Activated naive CD8-positive, alpha-beta T cell treated with anti-CD3 and anti-CD28 coated beads for 36 hours (primary cell): ENCODE data around the gene PRR5. TPM values are rescaled to one million over a fixed set of nuclear protein-coding genes. Genes with fewer than 3 reads are reported as not detected.

Source experiments
- DNase-seq: peaks from one replicate; pipeline ENCODE4 v3.0.0; 2021
- H3K27ac Mint-ChIP-seq: one replicate; pipeline ENCODE4 v1.8.0; 2022; ENCODE audit warnings: mild to moderate bottlenecking, moderate library complexity, mixed read lengths
- H3K27me3 Mint-ChIP-seq: one replicate; pipeline ENCODE4 v1.8.0; 2022; ENCODE audit warnings: mild to moderate bottlenecking, mixed read lengths
- H3K36me3 Mint-ChIP-seq: one replicate; pipeline ENCODE4 v1.8.0; 2021; ENCODE audit warnings: mild to moderate bottlenecking, mixed read lengths
- H3K4me1 Mint-ChIP-seq: one replicate; pipeline ENCODE4 v1.8.0; 2021; ENCODE audit warnings: mixed read lengths
- H3K4me3 Mint-ChIP-seq: one replicate; pipeline ENCODE4 v1.8.0; 2022; ENCODE audit warnings: mild to moderate bottlenecking, moderate library complexity, mixed read lengths
- H3K9me3 Mint-ChIP-seq: one replicate; pipeline ENCODE4 v1.8.0; 2022; ENCODE audit warnings: mixed read lengths
- total RNA-seq, 2 experiments: library from RNA; stranded (reverse); gene quantifications; one replicate each; pipeline ENCODE4 v1.2.3, GENCODE V29; 2021

Gene PRR5
- total RNA-seq, 2 experiments from 2014 or later, result 22.3 to 24.6 TPM

DNA sequence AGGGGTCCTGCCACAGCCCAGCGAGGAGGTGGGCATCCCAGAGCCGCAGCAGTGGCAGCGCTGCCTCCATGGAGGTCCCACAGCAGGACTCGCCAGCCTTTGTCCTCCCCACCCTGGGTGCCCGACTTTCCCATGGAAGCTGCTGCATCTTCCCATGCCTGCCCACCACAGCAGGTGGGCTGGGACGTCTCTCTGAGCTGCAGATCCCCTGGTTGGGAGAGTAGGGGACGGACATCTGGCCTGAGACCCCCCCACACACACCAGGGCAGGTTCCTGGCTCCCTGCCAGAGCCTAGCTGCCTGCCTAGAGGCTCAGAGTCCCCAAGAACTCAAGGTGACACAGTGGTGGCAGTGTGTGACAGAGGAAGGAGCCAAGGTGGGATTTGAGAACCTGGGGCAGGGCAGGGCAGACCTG, 21.5 kb upstream of the PRR5 start:
- H3K4me1 Mint-ChIP-seq, result peaks cover 40% of the 10 kb centered on the region
- no peak overlapping the region for H3K4me3 Mint-ChIP-seq
- H3K9me3 Mint-ChIP-seq, result no peaks in the 10 kb centered on the region
- DNase-seq, result no peak
- H3K27me3 Mint-ChIP-seq, result no peaks in the 10 kb centered on the region
- no peak overlapping the region for H3K27ac Mint-ChIP-seq
- no peaks in the 10 kb centered on the region for H3K36me3 Mint-ChIP-seq

DNA sequence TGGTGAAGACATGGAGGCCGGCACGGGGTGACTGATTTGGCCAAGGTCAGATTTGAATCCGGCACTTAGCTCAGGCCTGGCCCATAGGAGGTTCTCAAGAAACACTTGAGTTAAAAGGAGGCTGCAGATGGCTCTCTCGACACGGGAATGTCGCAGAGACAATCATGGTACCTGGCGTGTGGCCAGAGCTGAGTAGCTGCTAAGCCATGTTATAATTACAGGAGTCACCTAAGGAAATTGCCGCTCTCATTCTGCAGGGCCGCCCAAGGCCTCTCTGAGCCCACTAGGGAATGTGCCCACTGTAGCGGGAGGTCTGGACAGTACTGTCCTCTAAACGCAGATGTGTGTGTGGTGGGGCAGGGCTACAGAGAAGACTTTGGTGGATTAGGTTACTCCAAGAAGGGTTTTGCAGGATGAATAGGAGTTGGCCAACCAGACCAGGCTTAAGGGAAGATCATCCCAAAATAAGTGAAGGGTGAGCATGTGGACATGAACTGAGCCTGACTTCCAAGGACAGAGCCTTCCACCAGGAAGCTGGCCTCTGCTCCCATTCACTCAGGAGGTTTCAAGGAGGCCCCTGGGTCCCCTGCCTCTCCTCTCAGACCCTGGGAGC, 19.3 kb upstream of the PRR5 start:
- Mint-ChIP-seq H3K4me3 (no peak overlapping the region), H3K27me3 (no peaks in the 10 kb centered on the region), H3K4me1 (peaks cover 38% of the 10 kb centered on the region), H3K27ac (no peak overlapping the region), H3K9me3 (no peaks in the 10 kb centered on the region), H3K36me3 (no peaks in the 10 kb centered on the region)
- DNase-seq, result no peak

DNA sequence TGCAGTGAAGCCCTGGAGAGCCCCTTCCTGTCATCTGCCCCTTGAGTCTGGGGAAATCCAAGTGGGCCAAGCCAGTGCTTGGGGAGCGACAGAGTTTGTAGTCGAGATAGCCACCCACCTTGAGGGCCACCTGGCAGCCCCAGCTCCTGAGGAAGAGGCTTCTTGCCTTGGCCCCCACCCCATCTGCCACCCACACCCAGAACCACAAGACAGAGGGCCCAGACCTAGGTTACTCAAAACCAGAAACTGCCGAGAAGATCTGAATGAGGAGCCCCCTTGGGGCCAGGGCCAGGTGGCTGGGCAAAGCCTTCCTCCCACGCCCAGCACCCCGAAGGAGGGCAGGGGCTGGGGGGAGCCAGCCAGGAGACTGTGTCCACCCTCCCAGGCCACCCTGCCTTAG, 18.8 kb upstream of the PRR5 start:
- peak; percentile 71 for DNase-seq
- Mint-ChIP-seq H3K4me1 (peaks cover 38% of the 10 kb centered on the region), H3K27ac (no peak overlapping the region), H3K27me3 (no peaks in the 10 kb centered on the region), H3K9me3 (no peaks in the 10 kb centered on the region), H3K4me3 (peak overlapping the region; percentile 25), H3K36me3 (no peaks in the 10 kb centered on the region)

DNA sequence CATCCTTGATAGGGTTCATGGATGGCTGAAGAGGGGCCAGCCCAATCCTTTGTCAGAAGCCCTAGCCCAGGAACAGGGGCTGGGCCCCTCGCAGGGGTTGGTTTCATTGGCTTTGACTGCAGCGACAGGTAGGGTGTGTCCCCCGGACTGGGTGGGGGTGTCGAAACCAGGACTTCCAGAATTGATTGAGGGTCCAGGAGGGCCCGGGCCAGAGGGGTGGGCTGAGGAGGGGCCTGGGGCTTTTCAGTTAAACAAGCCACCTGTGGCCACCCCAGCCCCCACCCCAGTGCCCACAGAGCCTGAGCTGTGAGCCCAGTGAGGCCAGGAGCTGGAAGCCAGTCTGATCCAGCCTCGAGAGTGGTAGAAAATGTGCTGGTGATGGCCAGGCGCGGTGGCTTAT, 18.1 kb upstream of the PRR5 start:
- Mint-ChIP-seq H3K9me3 (no peaks in the 10 kb centered on the region), H3K27me3 (no peaks in the 10 kb centered on the region), H3K27ac (peak overlapping the region; percentile 76), H3K4me1 (peaks cover 38% of the 10 kb centered on the region), H3K36me3 (no peaks in the 10 kb centered on the region), H3K4me3 (no peak overlapping the region)
- DNase-seq, result no peak

DNA sequence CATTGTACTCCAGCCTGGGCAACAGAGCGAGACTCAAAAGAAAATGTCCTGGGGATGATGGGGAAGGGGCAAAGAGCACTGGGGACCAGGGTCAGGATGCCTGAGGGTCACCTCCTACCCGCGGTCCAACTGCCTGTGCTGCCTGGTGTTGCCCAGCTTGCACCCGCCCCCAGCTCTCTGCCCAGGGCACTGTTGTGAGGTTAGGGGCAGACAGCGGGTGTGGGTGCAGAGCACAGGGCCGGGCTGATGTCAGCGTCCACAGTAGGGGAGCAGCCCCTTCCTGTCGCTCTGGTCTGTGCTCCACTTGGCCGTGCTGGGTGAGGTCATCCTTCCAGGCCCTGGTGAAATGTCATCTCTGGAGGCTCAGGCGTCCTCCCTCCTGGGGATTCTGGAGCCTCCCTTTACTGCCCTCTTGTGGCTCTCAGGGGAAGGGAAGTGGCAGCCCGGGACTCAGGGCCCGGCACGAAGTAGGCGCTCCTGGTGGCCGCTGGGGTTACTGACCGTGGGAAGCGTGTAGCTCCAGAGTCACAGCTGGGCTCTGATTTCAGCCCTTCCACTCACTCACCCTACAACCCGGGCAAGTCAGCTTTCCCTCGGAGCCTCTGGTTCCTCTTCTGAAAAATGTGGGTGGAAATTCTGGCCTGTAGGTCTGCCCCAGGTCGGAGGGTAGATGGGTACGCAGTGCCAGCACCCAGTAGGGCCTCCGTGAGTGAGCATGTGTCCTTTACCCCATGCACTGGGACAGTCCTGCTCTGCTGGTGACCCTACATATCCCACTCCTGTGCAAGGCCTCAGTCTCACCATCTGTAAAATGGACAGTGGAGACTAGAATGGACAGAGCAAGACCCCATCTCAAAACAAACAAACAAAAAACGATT, 17.3 kb upstream of the PRR5 start:
- no peaks in the 10 kb centered on the region for H3K9me3 Mint-ChIP-seq
- DNase-seq, result peak; percentile 88
- peak overlapping the region; percentile 55 for H3K4me3 Mint-ChIP-seq
- no peaks in the 10 kb centered on the region for H3K36me3 Mint-ChIP-seq
- H3K27ac Mint-ChIP-seq, result peak overlapping the region; percentile 76
- peaks cover 38% of the 10 kb centered on the region for H3K4me1 Mint-ChIP-seq
- H3K27me3 Mint-ChIP-seq, result no peaks in the 10 kb centered on the region

DNA sequence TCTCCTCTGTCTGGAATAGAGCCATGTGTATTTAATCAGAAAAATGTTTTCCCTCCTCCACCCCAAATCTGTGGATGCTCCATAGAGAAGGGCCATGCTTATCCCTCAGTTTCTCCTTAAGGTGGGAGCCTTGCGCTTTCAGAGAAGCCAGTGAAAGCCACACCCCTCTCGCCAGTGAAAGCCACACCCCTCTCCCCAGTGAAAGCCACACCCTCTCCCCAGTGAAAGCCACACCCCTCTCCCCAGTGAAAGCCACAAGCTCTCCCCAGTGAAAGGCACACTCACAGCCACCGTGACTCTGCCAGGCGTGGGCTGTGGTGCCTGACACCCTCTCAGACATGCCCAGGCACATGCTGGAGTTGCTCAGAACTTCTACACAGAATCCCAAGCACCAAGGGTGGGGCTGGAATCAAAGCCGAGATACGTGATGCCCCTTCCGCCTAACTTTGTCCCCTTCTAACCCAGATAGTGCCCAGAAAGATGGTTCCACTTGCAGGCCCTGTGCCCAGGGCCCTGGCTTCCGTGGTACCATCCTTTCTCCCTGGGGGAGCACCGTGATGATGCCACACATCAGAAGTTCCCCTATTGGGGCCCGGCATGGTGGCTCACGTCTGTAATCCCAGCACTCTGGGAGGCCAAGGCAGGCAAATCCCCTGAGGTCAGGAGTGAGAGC, 16.5 kb upstream of the PRR5 start:
- peak overlapping the region; percentile 82 for H3K27ac Mint-ChIP-seq
- peak overlapping the region; percentile 55 for H3K4me3 Mint-ChIP-seq
- DNase-seq, result peak; percentile 79
- peaks cover 38% of the 10 kb centered on the region for H3K4me1 Mint-ChIP-seq
- no peaks in the 10 kb centered on the region for H3K27me3 Mint-ChIP-seq
- H3K36me3 Mint-ChIP-seq, result no peaks in the 10 kb centered on the region
- no peaks in the 10 kb centered on the region for H3K9me3 Mint-ChIP-seq

DNA sequence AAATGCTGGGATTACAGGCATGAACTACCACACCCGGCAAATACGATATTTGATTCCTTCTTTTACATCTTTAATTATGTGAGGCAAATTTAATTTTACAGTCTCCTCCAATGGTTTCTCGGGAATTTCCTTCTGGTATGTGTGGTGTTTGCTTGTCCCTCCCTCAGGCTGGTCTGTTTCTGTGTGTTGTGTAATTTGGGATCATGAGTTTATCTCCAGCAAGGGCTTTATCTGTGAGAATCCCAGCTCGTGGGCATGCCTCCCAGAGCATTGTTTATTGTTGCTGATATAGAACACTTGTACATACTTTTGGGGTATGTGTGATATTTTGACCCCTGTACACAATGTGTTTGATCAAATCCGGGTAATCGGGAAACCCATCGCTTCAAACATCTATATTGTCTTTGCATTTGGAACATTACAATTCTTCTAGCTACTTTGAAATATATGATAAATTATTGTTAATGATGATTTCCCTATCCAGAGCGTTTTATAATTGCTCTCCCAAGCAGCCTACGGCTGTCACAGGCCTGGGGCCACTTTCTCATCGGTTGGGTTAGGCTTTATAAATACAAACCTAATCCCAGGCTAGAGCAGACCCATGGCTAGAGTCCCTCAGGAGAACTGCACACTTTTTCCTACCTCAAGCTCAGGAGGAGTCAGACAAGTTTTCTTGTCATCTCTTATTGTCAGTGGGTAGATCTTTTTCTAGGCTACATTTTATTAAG, 15.0 kb upstream of the PRR5 start:
- H3K36me3 Mint-ChIP-seq, result no peaks in the 10 kb centered on the region
- H3K27me3 Mint-ChIP-seq, result no peaks in the 10 kb centered on the region
- H3K4me1 Mint-ChIP-seq, result peaks cover 29% of the 10 kb centered on the region
- DNase-seq, result no peak
- no peaks in the 10 kb centered on the region for H3K9me3 Mint-ChIP-seq
- H3K27ac Mint-ChIP-seq, result no peak overlapping the region
- H3K4me3 Mint-ChIP-seq, result no peak overlapping the region

DNA sequence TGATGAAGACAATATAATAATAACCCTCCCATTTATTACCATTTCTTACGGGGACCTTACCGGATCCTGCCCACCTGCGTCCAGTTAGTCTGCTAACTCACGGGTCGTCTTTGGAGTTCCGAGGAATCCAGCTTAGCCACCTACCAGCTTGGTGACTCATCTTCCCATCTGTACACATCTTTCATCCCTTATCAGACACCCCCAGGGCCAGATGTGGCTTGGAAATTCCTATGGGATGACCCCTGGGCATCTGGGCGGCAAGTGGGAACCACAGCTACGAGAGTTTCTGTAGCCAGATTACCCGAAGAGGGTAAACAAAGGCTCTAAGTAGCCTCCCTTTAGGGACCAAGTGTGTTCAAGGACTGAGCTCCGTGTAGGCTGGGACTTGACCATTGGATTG, 12.8 kb upstream of the PRR5 start:
- Mint-ChIP-seq H3K36me3 (no peaks in the 10 kb centered on the region), H3K4me1 (peaks cover 22% of the 10 kb centered on the region), H3K27ac (no peak overlapping the region), H3K4me3 (no peak overlapping the region), H3K9me3 (no peaks in the 10 kb centered on the region), H3K27me3 (no peaks in the 10 kb centered on the region)
- no peak for DNase-seq

DNA sequence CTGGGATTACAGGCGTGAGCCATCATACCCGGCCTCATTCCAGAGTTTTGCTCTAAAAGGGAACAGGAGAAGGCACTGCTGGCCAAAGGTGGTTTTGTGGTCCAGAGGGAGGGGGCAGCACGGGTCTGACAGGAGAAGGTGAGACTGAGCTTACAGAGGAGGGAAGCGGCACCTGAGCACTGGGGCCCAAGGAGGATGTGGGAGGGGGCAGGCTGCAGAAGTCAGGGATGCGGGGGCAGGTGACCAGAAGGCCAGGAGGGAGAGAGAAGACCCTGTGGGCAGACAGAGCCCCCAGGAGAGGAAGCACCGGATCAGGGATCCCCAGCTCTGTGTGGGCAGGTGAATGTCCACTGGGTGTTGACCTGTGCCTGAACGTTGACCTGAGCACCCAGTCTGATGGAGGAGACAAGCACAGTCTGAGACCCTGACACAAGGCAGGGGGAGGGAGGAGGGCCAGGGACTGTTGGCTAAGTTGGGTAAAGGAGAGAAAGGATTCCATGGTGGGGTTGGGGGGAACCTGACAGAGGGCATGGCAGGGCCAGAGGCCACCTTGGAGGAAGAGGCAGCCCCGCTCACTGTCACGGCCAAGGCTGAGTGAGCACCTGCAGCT, 12.0 kb upstream of the PRR5 start:
- Mint-ChIP-seq H3K27ac (no peak overlapping the region), H3K36me3 (no peaks in the 10 kb centered on the region), H3K4me3 (no peak overlapping the region), H3K27me3 (no peaks in the 10 kb centered on the region), H3K9me3 (no peaks in the 10 kb centered on the region), H3K4me1 (peaks cover 14% of the 10 kb centered on the region)
- DNase-seq, result no peak

DNA sequence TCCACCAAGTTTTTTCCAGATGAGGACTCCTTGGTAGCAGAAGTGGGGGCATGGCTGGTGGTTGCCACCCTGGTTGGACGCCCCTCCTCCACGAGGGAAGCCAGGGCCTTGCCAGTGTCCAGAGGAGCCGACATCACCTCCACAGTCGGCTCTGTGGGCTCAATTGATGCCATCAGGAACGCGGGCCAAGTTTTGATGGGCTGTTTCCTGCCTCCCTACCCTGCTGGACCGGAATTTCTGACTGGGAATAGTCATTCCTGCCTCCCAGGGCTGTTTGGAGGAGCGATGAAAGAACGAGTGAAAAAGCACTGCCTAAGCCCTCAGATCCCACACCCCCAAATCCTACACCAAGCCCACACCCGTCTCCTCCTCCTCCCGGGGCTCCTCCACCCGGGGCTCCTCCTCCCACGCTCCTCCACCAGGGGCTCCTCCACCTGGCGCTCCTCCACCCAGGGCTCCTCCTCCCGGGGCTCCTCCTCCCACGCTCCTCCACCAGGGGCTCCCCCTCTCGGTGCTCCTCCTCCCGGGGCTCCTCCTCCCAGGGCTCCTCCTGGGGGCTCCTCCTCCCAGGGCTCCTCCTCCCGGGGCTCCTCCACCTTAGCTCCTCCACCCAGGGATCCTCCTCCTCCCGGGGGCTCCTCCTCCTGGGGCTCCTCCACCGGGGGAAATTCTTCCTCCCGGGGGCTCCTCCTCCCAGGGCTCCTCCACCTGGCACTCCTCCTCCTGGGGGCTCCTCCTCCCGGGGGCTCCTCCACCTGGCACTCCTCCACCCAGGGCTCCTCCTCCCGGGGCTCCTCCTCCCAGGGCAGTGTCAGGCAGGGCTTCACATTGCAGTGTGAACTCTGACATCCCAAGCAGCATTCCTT, 10.0 kb upstream of the PRR5 start:
- H3K9me3 Mint-ChIP-seq, result no peaks in the 10 kb centered on the region
- H3K4me3 Mint-ChIP-seq, result no peak overlapping the region
- H3K4me1 Mint-ChIP-seq, result peaks cover 2% of the 10 kb centered on the region
- DNase-seq, result no peak
- H3K27me3 Mint-ChIP-seq, result no peaks in the 10 kb centered on the region
- H3K27ac Mint-ChIP-seq, result no peak overlapping the region
- H3K36me3 Mint-ChIP-seq, result no peaks in the 10 kb centered on the region

DNA sequence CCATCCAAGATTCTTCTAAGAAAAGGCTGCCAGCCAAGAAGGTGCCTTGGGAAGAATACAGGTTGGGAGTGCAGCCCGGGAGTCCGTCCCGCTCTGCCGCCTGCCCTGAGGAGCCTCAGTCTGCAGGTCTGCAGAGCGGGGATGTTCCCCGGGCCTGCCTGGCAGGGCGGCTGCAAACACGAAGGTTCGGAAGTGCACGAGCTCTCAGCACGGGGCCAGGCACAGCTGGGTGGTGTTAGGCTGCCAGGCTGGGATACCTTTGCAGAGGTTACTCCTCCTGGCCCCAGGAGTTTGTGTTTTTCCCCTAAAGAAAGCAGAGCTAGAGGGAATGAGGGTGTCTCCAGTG, 9.4 kb upstream of the PRR5 start:
- Mint-ChIP-seq H3K36me3 (no peaks in the 10 kb centered on the region), H3K27me3 (no peaks in the 10 kb centered on the region), H3K4me1 (peaks cover 1% of the 10 kb centered on the region), H3K27ac (no peak overlapping the region), H3K4me3 (no peak overlapping the region), H3K9me3 (no peaks in the 10 kb centered on the region)
- DNase-seq, result no peak

DNA sequence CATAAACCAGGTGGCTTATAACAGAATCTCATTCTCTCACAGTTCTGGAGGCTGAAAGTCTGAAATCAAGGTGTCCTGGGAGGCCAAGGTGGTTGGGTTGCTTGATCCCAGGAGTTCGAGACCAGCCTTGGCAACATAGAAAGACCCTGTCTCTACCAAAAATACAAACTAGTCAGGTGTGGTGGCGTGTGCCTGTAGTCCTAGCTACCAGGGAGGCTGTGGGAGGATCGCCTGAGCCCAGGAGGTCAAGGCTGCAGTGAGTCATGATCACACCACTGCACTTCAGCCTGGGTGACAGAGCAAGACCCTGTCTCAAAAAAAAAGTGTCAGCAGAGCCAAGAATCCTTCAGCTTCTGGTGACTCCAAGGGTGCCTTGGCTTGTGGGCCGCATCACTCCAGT, 8.9 kb upstream of the PRR5 start:
- DNase-seq, result no peak
- H3K9me3 Mint-ChIP-seq, result no peaks in the 10 kb centered on the region
- H3K36me3 Mint-ChIP-seq, result no peaks in the 10 kb centered on the region
- no peak overlapping the region for H3K4me3 Mint-ChIP-seq
- H3K27ac Mint-ChIP-seq, result no peak overlapping the region
- peaks cover 6% of the 10 kb centered on the region for H3K4me1 Mint-ChIP-seq
- H3K27me3 Mint-ChIP-seq, result no peaks in the 10 kb centered on the region

DNA sequence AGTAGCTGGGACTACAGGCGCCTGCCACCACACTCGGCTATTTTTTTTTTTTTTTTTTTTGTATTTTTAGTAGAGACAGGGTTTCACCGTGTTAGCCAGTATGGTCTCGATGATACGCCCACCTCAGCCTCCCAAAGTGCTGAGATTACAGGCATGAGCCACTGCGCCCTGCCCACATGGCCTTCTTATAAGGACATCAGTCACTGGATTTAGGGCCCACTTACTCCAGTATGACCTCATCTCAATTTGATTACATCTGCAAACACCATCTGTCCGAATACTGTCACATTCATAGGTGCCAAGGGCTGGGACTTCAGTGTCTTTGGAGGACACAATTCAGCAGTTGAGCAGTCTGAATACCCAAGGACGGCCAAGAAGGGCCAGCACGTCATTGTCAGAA, 8.2 kb upstream of the PRR5 start:
- no peak overlapping the region for H3K4me3 Mint-ChIP-seq
- no peaks in the 10 kb centered on the region for H3K36me3 Mint-ChIP-seq
- H3K9me3 Mint-ChIP-seq, result no peaks in the 10 kb centered on the region
- no peaks in the 10 kb centered on the region for H3K27me3 Mint-ChIP-seq
- peaks cover 7% of the 10 kb centered on the region for H3K4me1 Mint-ChIP-seq
- H3K27ac Mint-ChIP-seq, result no peak overlapping the region
- DNase-seq, result no peak
